DMS79 treated with DMSO at 0.1 percent for 48 hours (cell line): Measurements from ENCODE around the gene CBFA2T2.

Source experiments
- DNase-seq: peaks from one replicate; lab custom pipeline; 2025; lab: John Stamatoyannopoulos, UW

Gene CBFA2T2

DNA sequence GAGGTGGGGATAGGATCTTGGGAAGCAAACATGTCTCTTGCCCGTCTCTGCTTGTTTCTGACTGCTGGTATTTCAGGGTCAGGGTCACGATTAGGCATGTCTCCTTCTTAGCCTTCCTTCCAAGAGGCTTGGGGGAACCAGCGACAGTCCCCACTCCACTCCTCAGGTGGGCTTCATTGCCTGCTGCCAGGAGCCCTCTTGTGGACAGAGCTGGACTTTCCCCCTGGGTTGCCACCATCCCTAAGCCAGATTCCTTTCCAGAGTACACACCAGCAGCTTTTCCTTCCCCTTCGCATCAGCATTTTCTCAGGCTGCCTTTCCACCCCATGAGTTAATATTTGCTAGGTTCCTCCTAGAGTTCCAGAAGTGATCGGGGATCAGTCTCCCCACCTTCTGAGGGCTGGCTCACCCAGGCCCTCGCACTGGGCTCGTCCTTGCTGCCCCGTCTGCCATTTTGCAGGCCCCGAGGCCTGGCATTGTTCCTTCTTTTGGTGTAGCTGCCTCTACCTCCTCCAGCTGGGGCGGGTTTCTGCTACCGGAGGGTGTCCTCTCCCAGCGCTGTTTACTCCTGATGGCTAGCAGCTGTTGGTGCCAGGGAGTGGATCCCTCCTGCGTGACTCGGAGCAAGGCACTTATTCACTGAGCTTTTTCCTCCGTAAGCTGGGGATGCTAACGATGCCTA is 163.5 kb downstream of the CBFA2T2 start:
- DNase-seq, result peak; percentile 50

DNA sequence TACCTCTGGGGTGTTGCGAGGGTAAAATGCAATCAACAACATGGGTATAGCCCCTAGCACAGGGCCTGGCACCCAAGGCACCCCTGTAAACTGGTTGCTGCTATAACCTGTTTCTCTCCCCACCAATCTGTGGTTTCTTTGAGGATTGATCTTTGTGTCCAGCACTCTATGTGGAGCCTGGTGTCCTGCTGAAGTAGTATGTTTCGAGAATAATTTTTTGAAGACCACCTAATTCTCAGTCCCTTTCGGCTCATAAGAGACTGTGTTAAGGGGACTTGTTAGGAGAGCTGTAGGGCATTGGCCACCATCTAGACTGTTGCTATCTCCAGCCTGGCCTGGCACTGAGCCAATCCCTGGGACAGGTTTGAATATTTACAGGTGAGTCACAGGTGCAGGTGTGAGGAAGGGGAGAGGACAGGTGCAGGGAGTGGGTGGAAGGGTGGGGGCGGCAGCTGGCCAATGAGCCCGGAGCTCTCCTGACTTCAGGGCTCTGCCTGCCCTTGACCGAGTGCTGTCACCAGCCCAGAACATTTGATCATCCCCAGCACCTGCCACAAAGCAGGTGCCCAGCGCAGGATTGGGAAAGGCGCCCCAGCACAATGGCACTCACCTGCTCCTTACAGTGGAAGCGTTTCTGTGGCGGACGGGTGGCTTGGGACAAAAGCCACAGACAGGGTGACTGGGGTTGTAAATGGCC is 164.2 kb downstream of the CBFA2T2 start:
- peak; percentile 93 for DNase-seq

DNA sequence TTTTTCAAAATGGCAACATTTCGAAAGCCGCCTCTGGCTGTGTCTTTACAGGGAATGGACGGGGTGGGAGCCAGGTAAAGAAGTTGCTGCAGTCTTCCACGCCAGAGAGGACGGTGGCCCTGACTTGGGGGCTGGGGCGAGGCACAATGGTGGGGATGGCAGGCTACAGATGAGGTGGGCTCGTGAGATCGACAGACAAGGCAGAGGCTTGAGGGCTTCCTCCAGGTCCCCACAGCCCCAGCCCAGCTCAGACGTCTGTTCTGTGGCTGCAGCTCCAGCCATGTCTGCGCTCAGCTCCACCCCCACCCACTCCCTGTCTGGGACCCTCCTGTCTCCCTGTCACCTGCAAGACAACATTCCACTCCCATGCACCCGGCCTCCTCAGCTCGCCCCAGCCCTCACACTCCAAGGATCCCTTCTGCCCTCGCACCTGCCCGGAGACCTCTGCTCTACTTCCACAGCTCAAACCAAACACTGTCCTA is 164.8 kb downstream of the CBFA2T2 start:
- DNase-seq, result no peak

DNA sequence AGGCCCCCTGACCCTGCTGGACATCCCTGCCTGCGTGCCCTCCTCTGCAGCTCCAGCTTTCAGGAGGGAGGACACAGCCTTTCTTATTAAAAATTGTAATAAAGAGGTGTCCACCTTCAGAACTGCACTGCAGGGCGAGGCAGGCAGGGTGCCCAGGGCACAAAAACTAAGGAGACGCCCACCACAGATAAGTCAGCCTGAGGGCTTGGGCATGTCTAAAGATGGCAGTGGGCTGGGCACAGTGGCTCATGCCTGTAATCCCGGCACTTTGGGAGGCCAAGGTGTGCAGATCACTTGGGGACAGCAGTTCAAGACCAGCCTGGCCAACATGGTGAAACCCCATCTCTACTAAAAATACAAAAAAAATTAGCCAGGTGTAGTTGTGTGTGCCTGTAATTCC is 165.3 kb downstream of the CBFA2T2 start:
- DNase-seq, result no peak

DNA sequence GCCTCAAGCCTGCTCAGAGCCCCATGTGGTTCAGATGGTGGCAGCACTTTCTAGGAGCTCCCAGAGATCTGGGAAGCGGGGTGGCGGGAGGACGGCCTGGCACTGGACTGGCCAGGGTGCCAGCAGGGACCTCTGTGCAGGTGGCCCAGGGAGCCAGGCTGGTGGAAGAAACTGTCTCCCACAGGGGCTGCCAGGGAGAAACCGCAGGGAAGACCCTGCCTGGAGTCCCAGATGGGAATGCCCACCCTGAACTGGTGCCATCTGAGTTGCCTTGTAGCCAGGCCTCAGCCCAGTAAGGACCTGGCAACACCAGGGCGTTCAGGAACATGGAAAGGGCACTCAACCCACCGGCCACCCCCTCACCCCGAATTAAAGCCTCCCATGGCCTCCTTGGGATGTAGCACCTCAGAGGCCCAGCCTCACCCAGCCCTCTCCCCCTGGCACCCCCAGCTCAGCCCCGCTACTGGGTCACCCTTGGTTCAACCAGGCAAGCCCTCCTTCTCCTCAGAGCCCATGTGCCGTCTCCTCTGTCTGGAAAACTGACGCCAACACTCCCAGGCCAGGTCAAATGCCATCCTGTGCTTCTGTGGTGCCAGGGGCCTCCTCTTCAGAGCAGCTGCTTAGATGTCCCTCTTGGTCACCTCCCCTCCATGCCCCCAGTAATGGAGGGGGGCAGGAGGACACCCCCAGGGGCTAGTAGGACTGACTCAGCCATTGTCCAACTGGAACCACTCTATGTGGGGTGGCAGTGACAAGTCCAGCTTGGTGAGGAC is 166.3 kb downstream of the CBFA2T2 start:
- no peak for DNase-seq

DNA sequence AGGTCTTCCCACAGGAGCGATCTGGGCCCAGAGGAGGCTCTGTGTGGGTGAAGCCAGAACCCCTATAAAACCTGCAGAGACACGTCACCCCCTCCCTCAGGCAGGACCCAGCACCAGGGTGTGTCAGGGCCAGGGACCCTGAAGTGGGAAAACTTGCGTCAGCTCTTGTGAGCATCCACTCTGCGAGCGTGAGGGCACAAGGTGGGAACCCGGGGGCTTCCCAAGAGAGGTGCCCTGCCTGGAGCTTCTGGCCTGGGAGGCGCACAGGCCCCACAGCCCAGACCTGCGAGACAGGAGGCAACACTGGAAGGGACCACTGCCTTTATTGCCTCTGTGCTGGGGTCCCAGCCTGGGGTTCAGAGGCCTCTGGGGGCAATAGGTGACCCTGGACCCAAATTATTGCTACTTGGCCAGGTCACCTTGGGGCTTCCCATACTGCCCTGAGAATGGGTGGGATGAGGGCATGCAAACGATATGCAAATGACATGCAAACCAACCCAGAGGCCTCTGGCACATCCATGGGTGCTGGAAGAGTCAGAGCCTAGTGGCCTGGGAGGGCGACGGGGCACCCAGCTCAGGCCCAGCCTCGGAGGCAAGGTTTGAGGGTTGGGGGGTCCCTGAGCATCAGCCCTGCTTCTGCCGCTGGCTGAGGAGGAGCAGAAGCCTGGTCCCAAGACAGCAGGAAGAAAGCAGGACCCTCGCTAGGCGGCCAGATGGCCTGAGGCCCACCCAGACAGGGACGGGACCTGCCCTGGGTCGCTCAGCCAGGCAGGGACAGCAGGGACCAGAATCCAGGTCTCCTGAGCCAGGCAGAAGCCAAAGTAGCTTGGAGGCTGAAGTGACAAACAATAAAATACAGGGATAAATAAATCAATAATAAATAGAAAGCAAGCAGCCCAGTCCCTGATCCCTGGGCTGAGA is 167.1 kb downstream of the CBFA2T2 start:
- no peak for DNase-seq

DNA sequence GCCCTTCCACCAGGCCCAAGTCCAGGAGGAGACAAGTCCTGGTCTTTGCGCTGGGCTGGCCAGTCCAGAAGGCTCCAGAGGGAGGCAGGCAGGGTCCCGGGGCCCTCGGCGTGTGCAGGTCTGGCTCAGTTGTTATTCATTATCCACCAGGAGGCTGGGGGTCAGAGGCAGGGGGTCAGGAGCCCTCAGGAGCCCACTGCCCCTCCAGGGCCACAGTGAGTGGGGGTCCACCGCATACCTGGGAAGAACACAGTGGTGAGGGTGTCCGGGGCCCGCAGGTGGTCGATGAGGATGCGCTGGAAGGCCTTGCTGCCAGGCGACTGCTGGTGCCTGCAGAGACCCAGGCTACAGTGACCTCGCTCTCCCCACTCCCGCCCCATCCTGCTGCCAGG is 167.8 kb downstream of the CBFA2T2 start:
- DNase-seq, result no peak

DNA sequence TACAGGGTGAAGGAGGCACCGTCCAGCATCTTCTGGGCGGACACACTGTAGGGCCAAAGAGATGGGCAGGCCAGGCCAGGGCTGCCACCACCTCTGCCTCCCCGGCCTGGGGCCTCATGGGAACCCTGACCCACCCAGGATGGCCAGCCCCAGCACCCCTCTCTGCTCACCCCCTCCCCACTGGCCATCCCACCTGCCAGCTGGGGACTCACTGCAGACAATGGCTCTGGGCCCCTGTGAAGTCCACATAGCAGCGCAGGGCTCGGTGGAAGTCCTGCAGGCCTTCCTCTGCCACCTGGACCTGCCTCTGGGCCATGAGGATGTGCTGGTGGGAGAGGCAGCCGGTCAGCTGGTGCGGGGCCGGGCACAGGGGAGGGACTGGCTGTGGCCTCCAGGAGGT is 168.6 kb downstream of the CBFA2T2 start:
- no peak for DNase-seq

DNA sequence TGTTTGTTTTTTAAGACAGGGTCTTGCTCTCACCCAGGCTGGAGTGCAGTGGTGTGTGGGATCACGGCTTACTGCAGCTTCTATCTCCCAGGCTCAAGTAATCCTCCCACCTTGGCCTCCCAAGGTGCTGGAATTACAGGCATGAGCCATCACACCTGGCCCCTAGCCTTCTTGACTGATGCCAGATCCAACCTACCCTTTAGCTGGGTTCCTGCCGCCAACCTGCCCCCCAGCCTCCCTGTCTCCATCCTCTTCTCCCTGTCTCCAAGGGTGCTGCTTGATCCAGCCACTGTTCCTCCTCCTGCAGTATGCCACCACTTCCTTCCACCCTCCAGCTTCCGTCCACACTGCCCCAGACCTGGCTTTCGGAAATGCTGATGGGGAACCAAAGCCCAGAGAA is 169.0 kb downstream of the CBFA2T2 start:
- no peak for DNase-seq

DNA sequence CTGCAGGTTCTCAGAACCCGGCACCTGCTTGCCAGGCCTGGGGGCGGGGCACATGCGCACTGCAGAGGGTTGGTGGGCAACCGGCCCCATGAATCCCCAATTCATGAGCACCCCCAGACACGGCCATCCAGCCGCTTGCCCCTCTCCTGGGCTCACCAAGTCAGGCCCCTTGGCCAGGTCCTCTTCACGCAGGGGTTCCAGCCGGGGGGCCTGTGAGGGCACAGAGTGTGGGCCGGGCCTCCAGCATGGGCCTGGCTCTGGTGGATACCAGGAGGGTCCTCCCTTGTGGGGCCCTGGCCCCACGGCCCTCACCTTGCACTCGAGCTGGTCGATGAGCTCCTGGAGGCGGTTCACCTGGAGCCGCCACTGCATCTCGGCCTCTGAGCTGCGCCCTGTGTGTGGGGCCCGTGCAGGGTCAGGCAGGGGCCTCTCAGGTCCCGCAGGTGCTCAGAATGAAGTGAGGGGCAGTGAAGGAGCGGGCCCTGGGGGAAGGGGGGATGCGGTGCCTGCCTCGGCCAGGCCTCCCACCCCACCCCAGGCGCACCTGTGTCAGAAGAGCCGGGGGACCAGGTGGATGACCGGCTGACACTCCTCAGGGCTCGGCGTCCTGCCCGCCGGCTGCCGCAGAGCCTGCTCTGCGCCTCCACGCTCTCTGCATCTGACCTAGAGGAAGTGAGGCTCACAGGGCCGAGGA is 169.6 kb downstream of the CBFA2T2 start:
- DNase-seq, result no peak

DNA sequence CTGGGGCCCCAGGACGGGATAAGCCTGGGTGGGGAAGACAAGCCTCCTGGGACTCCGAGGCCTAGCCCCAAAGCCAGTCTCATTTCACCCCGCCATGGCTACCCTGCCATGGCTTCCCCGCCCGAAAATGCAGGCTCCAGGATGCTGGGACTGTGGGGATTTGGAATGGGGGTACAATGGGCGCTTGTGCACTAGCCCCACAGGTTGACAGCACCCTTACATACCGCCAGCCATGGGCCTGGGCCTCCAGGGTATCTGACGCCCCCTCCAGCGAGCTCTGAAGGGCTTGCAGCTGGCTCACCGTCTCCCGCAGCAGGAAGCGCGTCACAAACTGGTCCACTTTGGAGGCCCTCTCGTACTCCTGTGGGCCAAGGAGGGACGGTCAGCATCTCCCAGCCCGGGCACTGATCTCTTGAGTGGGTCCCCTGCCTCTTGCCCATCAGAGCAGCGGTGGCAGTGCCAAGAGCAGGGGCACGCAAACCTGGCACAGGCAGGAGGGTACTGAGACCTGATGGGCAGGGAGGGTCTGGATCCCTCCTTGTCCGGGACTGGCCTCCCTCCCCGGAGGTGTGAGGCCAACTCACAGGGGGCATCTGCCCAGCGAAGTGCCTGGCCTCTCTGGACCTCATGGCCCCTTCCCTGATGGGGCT is 170.3 kb downstream of the CBFA2T2 start:
- DNase-seq, result no peak

DNA sequence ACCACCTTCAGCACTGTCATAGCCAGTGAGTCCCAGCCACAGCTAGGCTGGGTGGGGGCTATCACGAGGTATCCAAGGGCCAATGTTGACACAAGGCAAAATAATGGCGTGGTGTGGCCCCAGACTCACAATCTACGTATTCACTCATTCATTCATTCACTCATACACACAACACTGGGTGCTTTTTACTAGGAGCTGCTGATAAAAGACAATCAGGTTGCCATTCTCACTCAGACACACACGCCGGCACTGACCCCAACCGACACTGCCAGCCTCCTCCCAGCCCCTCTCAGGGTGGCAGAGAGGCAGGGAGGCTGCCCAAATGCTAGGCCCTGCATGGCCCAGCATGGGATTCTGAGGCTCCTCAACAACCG is 170.8 kb downstream of the CBFA2T2 start:
- DNase-seq, result no peak

DNA sequence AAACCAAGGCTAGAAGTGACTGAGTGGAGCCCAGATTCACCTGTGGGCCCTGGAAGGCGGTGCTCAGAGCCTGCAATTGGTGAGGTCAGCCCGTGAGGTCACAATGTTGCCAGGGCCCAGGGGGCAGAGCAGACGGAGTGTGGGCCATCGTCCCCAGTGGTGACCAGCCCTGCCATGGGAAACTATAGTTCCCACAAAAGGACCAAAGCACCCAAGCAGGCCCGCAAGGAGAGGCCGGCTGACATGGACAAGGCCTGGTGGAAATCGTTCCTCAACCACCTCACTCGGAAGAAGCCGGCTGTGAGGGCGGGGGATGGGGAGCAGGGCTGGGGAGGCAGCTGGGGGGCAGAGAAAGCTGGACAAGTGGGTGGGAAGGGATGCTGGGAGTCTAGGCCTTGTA is 172.3 kb downstream of the CBFA2T2 start, which contains the start of gene C20orf144:
Gene C20orf144 (plus strand): TSS at position 156 of the 400 bp plus-strand sequence. CDS start 19 bp downstream, at position 175.
- no peak for DNase-seq

DNA sequence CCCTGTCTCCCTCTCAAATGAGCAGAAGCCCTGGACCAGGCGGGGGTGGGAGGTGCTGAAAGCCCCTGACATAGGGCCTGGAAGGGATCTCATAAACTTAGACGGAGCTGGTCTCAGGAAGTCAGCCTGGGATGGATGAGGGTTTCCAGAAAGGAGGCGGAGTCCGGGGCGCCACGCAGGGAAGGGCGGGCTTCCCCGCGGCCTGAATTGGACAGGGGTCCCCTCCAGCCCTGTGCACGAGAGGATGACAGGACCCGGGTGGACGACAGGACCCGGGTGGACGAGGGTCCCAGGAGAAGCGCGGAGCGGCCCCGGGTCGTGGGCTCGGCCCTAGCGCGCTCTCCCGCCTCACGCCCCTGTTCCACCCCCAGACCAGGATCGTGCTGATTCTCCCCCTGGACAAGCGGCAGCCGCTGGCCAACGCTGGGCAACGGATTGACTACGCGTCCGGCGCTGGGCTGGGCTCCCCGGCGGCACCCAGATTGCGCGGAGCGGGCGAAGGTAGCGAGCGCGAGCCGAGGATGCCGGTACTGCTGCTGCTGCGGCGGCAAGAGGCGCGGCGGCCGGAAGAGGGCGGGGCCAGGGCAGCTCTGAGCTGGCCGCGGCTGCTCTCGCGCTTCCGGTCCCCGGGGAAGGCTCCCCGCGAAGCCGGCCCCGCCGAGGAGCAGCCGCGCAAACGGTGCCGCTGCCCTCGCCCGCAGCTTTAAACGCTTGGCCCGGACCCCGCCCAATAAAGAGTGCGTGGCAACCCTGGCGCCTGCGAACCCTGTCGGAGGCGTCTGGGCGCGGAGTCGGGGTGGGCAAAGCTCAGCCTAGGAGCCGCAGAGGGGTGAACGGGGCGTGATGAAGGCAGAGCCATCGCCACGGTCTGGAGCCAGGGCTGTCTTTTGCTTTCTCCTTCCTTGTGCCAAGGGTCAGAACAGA is 173.5 kb downstream of the CBFA2T2 start:
- peak; percentile 43 for DNase-seq

DNA sequence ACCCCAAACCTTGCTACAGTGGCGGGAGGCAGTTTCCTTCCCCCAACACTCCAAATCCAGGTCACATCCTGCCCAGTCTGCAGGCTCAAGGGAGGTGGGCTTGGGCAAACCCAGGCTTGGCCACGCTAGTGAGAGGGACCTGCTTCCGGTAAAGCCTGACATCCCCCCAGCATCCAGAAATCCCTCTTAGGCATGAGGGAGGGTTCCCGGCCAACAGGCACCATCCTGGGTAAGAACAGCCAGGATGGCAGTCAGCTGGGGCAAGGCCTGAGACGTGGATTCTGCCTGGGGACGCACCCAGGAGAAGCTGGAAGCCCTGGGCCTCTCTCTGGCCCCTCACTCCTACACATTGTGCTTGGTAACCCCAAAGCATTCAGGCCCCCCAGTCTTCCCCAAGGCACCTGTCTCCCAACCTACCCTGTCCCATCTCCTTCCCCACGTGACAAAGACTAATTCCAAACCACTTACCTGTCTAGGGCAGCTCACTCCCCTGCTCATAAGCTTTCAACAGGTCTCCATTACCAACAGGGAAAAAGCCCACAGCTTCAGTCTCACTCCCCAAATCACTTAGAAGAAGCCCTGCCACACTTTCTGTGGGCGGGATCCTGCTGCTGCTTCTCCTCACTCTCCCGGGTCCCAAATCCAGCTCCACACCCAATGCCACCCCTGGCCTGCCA is 174.3 kb downstream of the CBFA2T2 start:
- no peak for DNase-seq

DNA sequence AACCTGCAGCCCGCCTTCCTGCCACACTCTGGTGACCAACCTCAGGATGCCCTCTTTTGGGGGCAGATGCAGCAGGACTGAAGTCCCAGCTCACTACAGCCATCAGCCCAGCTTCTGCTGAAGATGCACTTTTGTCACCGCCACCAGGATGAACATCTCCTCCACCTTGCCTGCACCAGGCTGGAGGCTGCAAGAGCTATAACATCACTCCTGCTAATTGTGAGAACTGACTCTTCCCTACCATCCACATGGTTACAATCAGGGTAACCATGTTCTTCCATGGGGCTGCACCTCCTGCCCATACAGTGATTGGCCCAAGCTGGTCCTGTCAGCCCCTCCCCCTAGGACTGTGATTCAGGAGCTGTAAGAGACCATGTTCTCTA is 174.9 kb downstream of the CBFA2T2 start:
- no peak for DNase-seq

DNA sequence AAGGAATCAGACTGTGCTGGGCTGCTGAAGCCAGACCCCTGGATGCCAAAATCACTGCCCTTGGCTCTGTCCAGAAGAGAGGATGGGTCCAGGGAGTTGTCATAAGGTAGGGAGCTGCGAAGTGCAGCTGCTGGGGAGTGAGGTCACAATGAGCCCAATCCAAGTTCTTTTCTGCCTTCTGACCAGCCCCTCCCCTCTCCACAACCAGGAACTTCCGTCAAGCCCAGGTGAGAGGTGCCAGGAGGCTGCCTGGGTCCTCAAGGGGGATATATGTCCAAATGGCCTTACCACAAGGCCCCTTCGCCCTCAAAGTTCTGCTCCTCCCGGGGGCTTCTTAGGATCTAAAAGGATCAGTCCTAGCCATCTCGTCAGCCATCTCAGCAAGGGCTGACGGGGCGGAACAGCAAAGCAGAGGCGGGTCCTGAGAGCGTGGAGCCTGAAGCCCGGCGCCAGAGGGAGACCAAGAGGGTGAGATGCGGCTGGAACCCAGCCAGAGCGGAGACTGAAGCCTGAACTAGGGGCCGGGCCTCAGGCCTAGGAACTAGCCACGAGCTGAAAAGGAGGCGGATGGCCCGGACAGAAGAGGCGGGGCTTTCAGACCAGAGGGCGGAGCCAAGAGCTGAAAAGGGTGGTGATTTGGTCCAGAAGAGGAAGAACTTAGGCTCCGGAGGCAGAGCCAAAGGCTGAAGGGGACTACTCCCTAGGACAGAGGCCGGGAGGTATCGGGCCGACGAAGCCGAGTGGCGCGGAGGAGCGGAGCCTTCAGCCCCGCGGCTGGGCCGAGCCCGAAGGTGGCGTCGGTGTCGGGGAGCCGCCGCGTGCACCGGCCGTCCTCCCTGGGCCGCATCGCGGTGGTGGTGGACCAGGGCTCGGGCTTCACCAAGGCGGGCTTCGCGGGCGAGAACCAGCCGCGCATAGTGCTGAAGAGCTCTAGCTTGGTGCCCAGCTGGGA is 176.7 kb downstream of the CBFA2T2 start, which contains the start of gene ACTL10:
Gene ACTL10 (plus strand): TSS at position 651 of the 952 bp plus-strand sequence. CDS start 555 bp downstream, outside the sequence.
- peak; percentile 94 for DNase-seq

DNA sequence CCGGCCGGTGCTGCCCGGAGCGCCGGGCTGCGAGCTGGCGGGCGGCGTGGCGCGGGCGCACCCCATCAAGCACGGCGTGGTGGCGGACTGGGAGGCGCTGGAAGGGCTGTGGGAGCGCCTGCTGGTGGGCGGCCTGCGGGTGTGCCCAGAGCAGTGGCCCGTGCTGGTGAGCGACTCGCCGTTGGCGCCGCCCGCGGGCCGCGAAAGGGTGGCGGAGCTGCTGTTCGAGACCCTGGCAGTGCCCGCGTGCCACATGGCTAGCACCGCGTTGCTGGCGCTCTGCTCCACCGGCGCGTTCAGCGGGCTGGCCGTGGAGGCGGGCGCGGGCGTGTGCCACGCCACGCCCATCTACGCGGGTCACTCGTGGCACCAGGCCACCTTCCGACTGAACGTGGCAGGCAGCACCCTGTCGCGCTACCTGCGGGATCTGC is 177.4 kb downstream of the CBFA2T2 start:
- DNase-seq, result no peak
